HepG2 (cell line): ENCODE measurements around the gene PROCR. TPM values are rescaled to one million over a fixed set of nuclear protein-coding genes. Genes with fewer than 3 reads are reported as not detected.

Source experiments
- GRHL1 ChIP-seq: sonication (generic); formaldehyde crosslinking; conservative IDR thresholded peaks from 2 replicates; pipeline ENCODE4 v1.8.0; 2022; ENCODE audit warnings: missing genetic modification reagents
- HNF1A ChIP-seq, 2 experiments: sonication (generic) in 1 of 2; formaldehyde crosslinking in 1 of 2; IDR thresholded peaks; 2 replicates each; pipeline versions ENCODE4 v1.4.0 to v1.6.1; 2016 to 2020; ENCODE audit warnings: borderline replicate concordance in 1 of 2, low read depth in 1 of 2, mild to moderate bottlenecking in 1 of 2, missing genetic modification reagents in 1 of 2
- HNRNPH1 ChIP-seq: fragments of 200-400 bp; formaldehyde crosslinking; optimal IDR thresholded peaks from 2 replicates; pipeline ENCODE3; 2017; ENCODE audit warnings: mild to moderate bottlenecking, low read depth, low read length
- MLX ChIP-seq: IDR thresholded peaks from 2 replicates; pipeline ENCODE4 v1.6.1; 2016
- MYC ChIP-seq: sonication (generic); formaldehyde crosslinking; IDR thresholded peaks from 2 replicates; pipeline ENCODE4 v1.9.0; 2021; ENCODE audit warnings: missing genetic modification reagents, borderline replicate concordance
- MYNN ChIP-seq: sonication (generic); formaldehyde crosslinking; IDR thresholded peaks from 2 replicates; pipeline ENCODE4 v1.4.0; 2020; ENCODE audit warnings: mild to moderate bottlenecking, low read depth, missing genetic modification reagents
- NFYB ChIP-seq: sonication (generic); formaldehyde crosslinking; IDR thresholded peaks from 2 replicates; pipeline ENCODE4 v1.4.0; 2020; ENCODE audit warnings: missing genetic modification reagents
- PLRG1 ChIP-seq: fragments of 450-650 bp; conservative IDR thresholded peaks from 2 replicates; pipeline ENCODE4 v1.6.1; 2016
- SAP130 ChIP-seq: IDR thresholded peaks from 2 replicates; pipeline ENCODE4 v1.6.1; 2016; ENCODE audit warnings: low read depth
- ZNF326 ChIP-seq: sonication (generic); formaldehyde crosslinking; IDR thresholded peaks from 2 replicates; pipeline ENCODE4 v1.4.0; 2020; ENCODE audit warnings: missing genetic modification reagents, borderline replicate concordance
- ZNF567 ChIP-seq: sonication (generic); formaldehyde crosslinking; IDR thresholded peaks from 2 replicates; pipeline ENCODE4 v1.8.1; 2023; ENCODE audit warnings: mild to moderate bottlenecking, missing genetic modification reagents, borderline replicate concordance
- ZNF597 ChIP-seq: sonication (generic); formaldehyde crosslinking; IDR thresholded peaks from 2 replicates; pipeline ENCODE4 v1.5.0; 2020; ENCODE audit warnings: missing genetic modification reagents
- ZNF609 ChIP-seq: sonication (generic); formaldehyde crosslinking; IDR thresholded peaks from 2 replicates; pipeline ENCODE4 v1.4.0; 2020; ENCODE audit warnings: mild to moderate bottlenecking, missing genetic modification reagents, borderline replicate concordance
- ZNF782 ChIP-seq: sonication (generic); formaldehyde crosslinking; IDR thresholded peaks from 2 replicates; pipeline ENCODE4 v1.4.0; 2020; ENCODE audit warnings: missing genetic modification reagents, mild to moderate bottlenecking, borderline replicate concordance
- ZNF792 ChIP-seq: IDR thresholded peaks from 2 replicates; pipeline ENCODE4 v1.6.1; 2016
- polyA plus RNA-seq, 8 experiments: library from polyadenylated mRNA; depleted of rRNA in 3 of 8; stranded (reverse) in 7 of 8; unstranded in 1 of 8; fragments of >200 nt; fragmentation: Illumina TruSeq in 4 of 8; extraction: Trizol in 4 of 8; gene quantifications; 2 replicates each; pipeline versions ENCODE4 v1.2.1 to v1.2.3, GENCODE V29; 2011 to 2016; ENCODE audit warnings: low read depth in 4 of 8, missing spikeins in 1 of 8, mixed read lengths in 1 of 8; ENCODE audit not compliant: insufficient read depth in 1 of 8
- total RNA-seq, 5 experiments: library from RNA; depleted of rRNA; stranded (reverse); fragments of >200 nt; fragmentation: Illumina TruSeq; extraction: Trizol; gene quantifications; 2 replicates each; pipeline ENCODE4 v1.2.3, GENCODE V29; 2016; ENCODE audit warnings: low read depth in 1 of 5

The PROCR gene
- total and polyA plus RNA-seq, 2 of the 13 experiments (the other 11 are each of a cell fraction or from before 2014, with no cell fraction given) = 1.4 to 1.7 TPM

GRCh38 chr20:35146920-35147574 lies 24.8 kb upstream of the PROCR start, which contains the start of gene EDEM2 (continued):
- TF ChIP-seq ZNF609 (CRISPR knock-in tag) (peak; percentile 77; the same call in 1 of the 2 replicates), NFYB (CRISPR knock-in tag) (peak; percentile 70), HNRNPH1 (no peak), ZNF597 (no peak), ZNF792 (CRISPR knock-in tag) (peak; percentile 87), MLX (CRISPR knock-in tag) (0 out of 2 replicates have a peak, but pooled peaks have one; percentile 48), GRHL1 (CRISPR knock-in tag) (no peak), SAP130 (CRISPR knock-in tag) (peak; percentile 99), PLRG1 (no peak), MYNN (CRISPR knock-in tag) (no peak), ZNF567 (CRISPR knock-in tag) (peak; percentile 85), ZNF326 (CRISPR knock-in tag) (no peak), MYC (CRISPR knock-in tag) (peak; percentile 96), HNF1A (IDR thresholded peaks at IDR 0.05; ENCODE audit: low read depth) (peak; percentile 50; the same call in 1 of the 2 replicates), HNF1A (CRISPR knock-in tag; IDR thresholded peaks at IDR 0.05; ENCODE audit: borderline replicate concordance) (peak; percentile 86), ZNF782 (peak; percentile 83; the same call in 1 of the 2 replicates)
